K562 (cell line): ENCODE measurements around the gene TGM5. TPM values are rescaled to one million over a fixed set of nuclear protein-coding genes. Genes with fewer than 3 reads are reported as not detected.
"Not testable (repeated sequence)": the region's sequence is repeated elsewhere in the genome, so short reads cannot be mapped to it uniquely, and the experiment has no call there.

ENCODE experiments used
- ATAC-seq: fragments of 200-7000 bp; cut with Tn5 transposase; 3 replicates; pipeline ENCODE4 v1.9.1; 2020; ENCODE audit warnings: moderate library complexity
- BruUV-seq: library from RNA; stranded (reverse); fragments of 400-500 nt; replicated peaks from 2 replicates; lab custom pipeline; 2021; lab: Mats Ljungman, UMichigan
- CTCF ChIA-PET: fragments of 300-600 bp; formaldehyde crosslinking; extraction: SDS; loops from one replicate; lab custom pipeline; 2021; ENCODE audit warnings: low intra/inter-chr PET ratio; lab: Yijun Ruan, JAX
- POLR2A ChIA-PET: fragments of 300-600, 350-650 bp; sonication (Branson Sonifier 250); formaldehyde crosslinking; extraction: SDS; loops from one replicate; lab custom pipeline; 2021; ENCODE audit warnings: antibody characterized with exemption, inconsistent platforms; lab: Yijun Ruan, JAX
- DNase-seq, 4 experiments: peaks; one replicate each; pipeline versions ENCODE4 v3.0.0 to v3.0.0-alpha.2; 2011 to 2018; ENCODE audit warnings: low spot score in 3 of 4, mixed read lengths in 3 of 4; ENCODE audit errors: extremely low read depth in 1 of 4
- FAIRE-seq: peaks from 2 replicates; lab custom pipeline; 2011; peaks lifted over from hg19 to GRCh38; lab: Jason Lieb, UNC
- H2AFZ ChIP-seq: 2 replicates; pipeline ENCODE4 v1.6.0; 2011; ENCODE audit warnings: low read depth, low read length, control low read depth, inconsistent platforms
- H3K27ac ChIP-seq: fragments of 200-600 bp; 3 replicates; pipeline ENCODE4 v1.8.0; 2011; ENCODE audit warnings: low read depth, mild to moderate bottlenecking, control low read depth, inconsistent platforms, low read length, moderate library complexity, mixed read lengths; ENCODE audit errors: extremely low read depth
- H3K27me3 ChIP-seq, 2 experiments: fragments of 300-600 bp in 1 of 2; 2 replicates in 1 of 2; 3 replicates in 1 of 2; pipeline versions ENCODE4 v1.6.0 to v1.8.0; 2011; ENCODE audit warnings: inconsistent platforms in 2 of 2, low read length in 2 of 2, mild to moderate bottlenecking in 1 of 2, mixed read lengths in 1 of 2, moderate library complexity in 1 of 2; ENCODE audit not compliant: control insufficient read depth in 2 of 2, insufficient read depth in 2 of 2
- H3K36me3 ChIP-seq: fragments of 300-600 bp; 3 replicates; pipeline ENCODE4 v1.8.0; 2011; ENCODE audit warnings: mild to moderate bottlenecking, low read length, inconsistent platforms; ENCODE audit not compliant: control insufficient read depth, insufficient read depth
- H3K4me1 ChIP-seq, 2 experiments: fragments of 200-600 bp in 1 of 2; replicated peaks in 1 of 2; 2 replicates in 1 of 2; 3 replicates in 1 of 2; pipeline versions ENCODE4 v1.5.1 to v1.8.0; 2011; ENCODE audit warnings: inconsistent platforms in 2 of 2, low read length in 2 of 2, mild to moderate bottlenecking in 1 of 2, mixed read lengths in 1 of 2, moderate library complexity in 1 of 2; ENCODE audit not compliant: control insufficient read depth in 2 of 2, insufficient read depth in 2 of 2
- H3K4me2 ChIP-seq: 2 replicates; pipeline ENCODE4 v1.6.1; 2011; ENCODE audit warnings: low read length, control low read depth, inconsistent platforms, mixed read lengths; ENCODE audit not compliant: insufficient read depth
- H3K4me3 ChIP-seq: fragments of 200-600 bp; sonication (generic), shearing (Covaris generic); 2 replicates; pipeline ENCODE4 v1.5.1; 2016; ENCODE audit warnings: control low read depth, inconsistent platforms
- H3K79me2 ChIP-seq: fragments of 200-600 bp; 3 replicates; pipeline ENCODE4 v1.8.0; 2011; ENCODE audit warnings: low read length, inconsistent platforms; ENCODE audit not compliant: control insufficient read depth, insufficient read depth
- H3K9ac ChIP-seq, 2 experiments: 2 replicates each; pipeline versions ENCODE4 v1.6.0 to v1.6.1; 2011; ENCODE audit warnings: low read depth in 2 of 2, low read length in 2 of 2, control low read depth in 1 of 2, inconsistent platforms in 1 of 2, mild to moderate bottlenecking in 1 of 2, mixed read lengths in 1 of 2; ENCODE audit not compliant: insufficient read depth in 1 of 2
- H3K9me1 ChIP-seq: one replicate; pipeline ENCODE4 v1.6.0; 2011; ENCODE audit warnings: inconsistent platforms, mild to moderate bottlenecking, low read length, moderate library complexity; ENCODE audit not compliant: control insufficient read depth, insufficient read depth
- H3K9me3 ChIP-seq: replicated peaks from 2 replicates; pipeline ENCODE4 v1.5.1; 2011; ENCODE audit warnings: low read depth, low read length, inconsistent platforms; ENCODE audit not compliant: control insufficient read depth, insufficient read depth
- H4K20me1 ChIP-seq: replicated peaks from 2 replicates; pipeline ENCODE4 v1.6.1; 2011; ENCODE audit warnings: low read length, inconsistent platforms, mixed read lengths; ENCODE audit not compliant: control insufficient read depth, insufficient read depth
- AFF1 ChIP-seq, 2 experiments: fragments of 450-650 bp; IDR thresholded peaks; 2 replicates each; pipeline ENCODE4 v1.6.1; 2018; ENCODE audit warnings: mild to moderate bottlenecking in 2 of 2, low read depth in 1 of 2; ENCODE audit not compliant: partially characterized antibody in 2 of 2
- WGBS: fragments of 100-300 bp; shearing (Covaris generic); methylation state at CpG from one replicate; pipeline ENCODE4 v1.1.6; 2016; ENCODE audit warnings: low coverage, mixed read lengths; ENCODE audit not compliant: insufficient coverage; ENCODE audit errors: missing lambda C conversion rate; 5-methylcytosine and 5-hydroxymethylcytosine counted together
- in situ Hi-C: fragments of 300-500 bp; cut with MboI; formaldehyde crosslinking; loops from 4 replicates; pipeline ENCODE4 v1.15.0; 2018; ENCODE audit warnings: inconsistent platforms, mixed read lengths
- intact Hi-C: fragments of 100-400 bp; cut with micrococcal nuclease; formaldehyde crosslinking; loops from 2 replicates; pipeline ENCODE4 v1.14.2; 2022
- polyA plus RNA-seq, 8 experiments: library from polyadenylated mRNA; depleted of rRNA in 4 of 8; stranded (reverse) in 5 of 8; unstranded in 3 of 8; fragments of >200 nt; fragmentation: Nextera tagmentation in 2 of 8; fragmentation: Illumina TruSeq in 1 of 8; extraction: Ambion mirVana in 2 of 8; extraction: Trizol in 1 of 8; gene quantifications; 2 replicates each; pipeline versions ENCODE4 v1.2.1 to v1.2.3, GENCODE V29; 2011 to 2014; ENCODE audit warnings: inconsistent platforms in 1 of 8, missing spikeins in 1 of 8
- total RNA-seq, 7 experiments: library from RNA; depleted of rRNA in 6 of 7; stranded (reverse); fragments of >200 nt in 6 of 7; fragmentation: Illumina TruSeq in 2 of 7; extraction: Trizol in 2 of 7; gene quantifications; 2 replicates each; pipeline versions ENCODE4 v1.2.1 to v1.2.3, GENCODE V29; 2011 to 2021; ENCODE audit warnings: low replicate concordance in 1 of 7

Gene TGM5
- total and polyA plus RNA-seq, 9 of the 15 experiments (the other 6 are each of a cell fraction or from before 2014, with no cell fraction given) = 0.03 to 0.10 (median 0.07) TPM; not detected in 6

GRCh38 chr15:43271908-43272307 lies 5.2 kb upstream of the TGM5 start:
- 7% methylated on average over 1 of the region's 1 CpG for WGBS
- H2AFZ ChIP-seq = not testable (repeated sequence)
- peak in 1 of 2 experiments; percentile 98 for TF ChIP-seq AFF1 (IDR thresholded peaks at IDR 0.05; ENCODE audit: low read depth in 1 of 2, partially characterized antibody in 2 of 2)
- TF ChIP-seq, all 486 proteins: peak for 1; not testable (repeated sequence) for 485
- in situ Hi-C loops = loop anchor here (10.0 kb wide), 1 partner anchor 557 kb away; no protein-coding TSS in a partner anchor
- H3K9me3 ChIP-seq, H3K79me2 ChIP-seq, H3K4me1 ChIP-seq, H3K9me1 ChIP-seq, H3K27ac ChIP-seq, CTCF ChIA-PET, ATAC-seq, H3K4me2 ChIP-seq, H3K36me3 ChIP-seq, BruUV-seq, intact Hi-C loops, POLR2A ChIA-PET, H3K9ac ChIP-seq, H3K4me3 ChIP-seq, DNase-seq, H4K20me1 ChIP-seq, FAIRE-seq: not testable (repeated sequence)
- H3K27me3 ChIP-seq = peaks cover 31 to 51% of the 10 kb centered on the region in 2 experiments; a peak in 4 of 5 replicates
